ENCODE results near the gene SHISAL2A. TPM values are rescaled to one million over a fixed set of nuclear protein-coding genes. Genes with fewer than 3 reads are reported as not detected.

SHISAL2A gene
- total and polyA plus RNA-seq, 2 of the 13 experiments (the other 11 are each of a cell fraction or from before 2014, with no cell fraction given): not detected

DNA sequence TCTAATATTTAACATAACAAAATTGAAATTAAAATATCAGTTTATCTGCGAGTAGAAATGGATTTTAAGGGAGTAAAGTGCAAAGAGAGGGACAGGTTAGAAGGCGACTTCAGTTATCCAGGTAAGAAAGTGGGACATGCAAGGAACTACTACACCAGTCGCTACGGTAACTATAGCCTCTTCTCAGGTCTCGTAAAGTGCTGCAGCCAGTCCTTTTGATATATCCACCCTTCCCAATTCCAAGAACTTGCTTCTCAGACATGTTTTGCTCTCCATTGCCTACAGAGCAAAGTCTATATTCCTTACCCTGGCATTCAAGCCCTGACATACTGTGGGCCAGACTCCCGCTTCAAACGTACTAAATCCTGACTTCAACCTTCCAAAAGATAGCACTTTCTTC lies 62.7 kb downstream of the SHISAL2A start:
- POLR2A ChIA-PET: no interaction called here
- H3K79me2 ChIP-seq (ENCODE audit: insufficient read depth, low read length): peaks cover 39% of the 10 kb centered on the region

More for the DNA sequence above, 62.7 kb downstream of the SHISAL2A start:
- H2AFZ ChIP-seq (ENCODE audit: low read length): no peak overlapping the region
- no peak overlapping the region for H3K9ac ChIP-seq (ENCODE audit: insufficient read depth, low read depth, low read length)
- intact Hi-C loops (cut with micrococcal nuclease; ENCODE audit: unreplicated experiment) (no loop called here), in situ Hi-C loops (cut with HindIII; ENCODE audit: extremely low pct_ligation_motif_present, low pct_unique_long_range_greater_than_20kb) (no loop called here)
- no peak overlapping the region for H3K4me3 ChIP-seq (replicated peaks in 1 of 3; ENCODE audit: insufficient read depth in 1 of 3, low read depth in 2 of 3, low read length in 3 of 3)
- H3K4me2 ChIP-seq (ENCODE audit: low read depth, low read length): peak overlapping the region; percentile 45; the same call in 1 of the 2 replicates
- FAIRE-seq: no peak
- CTCF ChIA-PET (ENCODE audit: low intra/inter-chr PET ratio, low total read pairs): no interaction called here
- H3K9me3 ChIP-seq (ENCODE audit: low read length): no peaks in the 10 kb centered on the region
- no peak for TF ChIP-seq ZBTB39 (CRISPR knock-in tag; IDR thresholded peaks at IDR 0.05)
- no peak for TF ChIP-seq ESRRA (CRISPR knock-in tag; IDR thresholded peaks at IDR 0.05; ENCODE audit: low read depth)
- no peak for TF ChIP-seq ZFP62 (CRISPR knock-in tag; IDR thresholded peaks at IDR 0.05)
- TF ChIP-seq SP2 (CRISPR knock-in tag; IDR thresholded peaks at IDR 0.05): no peak
- TF ChIP-seq NFYB (CRISPR knock-in tag; IDR thresholded peaks at IDR 0.05): no peak
- TF ChIP-seq, protein P1, sequence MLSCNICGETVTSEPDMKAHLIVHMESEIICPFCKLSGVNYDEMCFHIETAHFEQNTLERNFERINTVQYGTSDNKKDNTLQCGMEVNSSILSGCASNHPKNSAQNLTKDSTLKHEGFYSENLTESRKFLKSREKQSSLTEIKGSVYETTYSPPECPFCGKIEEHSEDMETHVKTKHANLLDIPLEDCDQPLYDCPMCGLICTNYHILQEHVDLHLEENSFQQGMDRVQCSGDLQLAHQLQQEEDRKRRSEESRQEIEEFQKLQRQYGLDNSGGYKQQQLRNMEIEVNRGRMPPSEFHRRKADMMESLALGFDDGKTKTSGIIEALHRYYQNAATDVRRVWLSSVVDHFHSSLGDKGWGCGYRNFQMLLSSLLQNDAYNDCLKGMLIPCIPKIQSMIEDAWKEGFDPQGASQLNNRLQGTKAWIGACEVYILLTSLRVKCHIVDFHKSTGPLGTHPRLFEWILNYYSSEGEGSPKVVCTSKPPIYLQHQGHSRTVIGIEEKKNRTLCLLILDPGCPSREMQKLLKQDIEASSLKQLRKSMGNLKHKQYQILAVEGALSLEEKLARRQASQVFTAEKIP (CRISPR knock-in tag; IDR thresholded peaks at IDR 0.05; ENCODE audit: borderline replicate concordance): no peak
- no peaks in the 10 kb centered on the region for H3K27me3 ChIP-seq (ENCODE audit: control insufficient read depth in 1 of 2, insufficient read depth in 2 of 2, low read length in 2 of 2)
- peak overlapping the region; percentile 13 for H3K27ac ChIP-seq (ENCODE audit: extremely low read length, insufficient read depth, low read length)
- no TSS peak for BruUV-seq (replicated peaks)
- peaks cover 9 to 21% of the 10 kb centered on the region in 2 experiments for H3K36me3 ChIP-seq (replicated peaks in 1 of 2; ENCODE audit: control insufficient read depth in 1 of 2, insufficient read depth in 2 of 2, low read length in 2 of 2)
- no peak for DNase-seq (ENCODE audit: low spot score)
- H3K4me1 ChIP-seq (ENCODE audit: insufficient read depth, low read length): peaks cover 37% of the 10 kb centered on the region
- H4K20me1 ChIP-seq (ENCODE audit: insufficient read depth, low read length): no peaks in the 10 kb centered on the region
- 94% methylated on average over 7 of the region's 7 CpGs for WGBS (ENCODE audit: low lambda C conversion rate)
- no peak for ATAC-seq

Data from HepG2 (cell line).